ENCODE results near the gene ZNF497. TPM values are rescaled to one million over a fixed set of nuclear protein-coding genes. Genes with fewer than 3 reads are reported as not detected.

Gene ZNF497
- total and polyA plus RNA-seq, 9 of the 15 experiments (the other 6 are each of a cell fraction or from before 2014, with no cell fraction given), result 0.06 to 0.98 (median 0.44) TPM; not detected in 1

- TF ChIP-seq IRF9 (tag; IDR thresholded peaks at IDR 0.05) (no peak), NCOA1 (IDR thresholded peaks at IDR 0.05; ENCODE audit: low read depth) (no peak), ZNF395 (CRISPR knock-in tag; IDR thresholded peaks at IDR 0.05) (peak; percentile 94), ARID1B (IDR thresholded peaks at IDR 0.05) (peak; percentile 25; the same call in 1 of the 2 replicates), ZNF398 (CRISPR knock-in tag; IDR thresholded peaks at IDR 0.05) (no peak), CTCF (IDR thresholded peaks at IDR 0.05 in 2 of 3, conservative IDR thresholded peaks at IDR 0.05 in 1 of 3; ENCODE audit: insufficient read depth in 2 of 3, low read depth in 1 of 3, low read length in 3 of 3) (no peak), DDX20 (tag; IDR thresholded peaks at IDR 0.05; ENCODE audit: low read depth) (no peak), ELK3 (CRISPR knock-in tag; IDR thresholded peaks at IDR 0.05) (no peak), ZNF384 (IDR thresholded peaks at IDR 0.05; ENCODE audit: low read depth, low read length) (peak; percentile 25; the same call in 1 of the 2 replicates), KDM4B (IDR thresholded peaks at IDR 0.05; ENCODE audit: borderline replicate concordance in 2 of 2, low read depth in 1 of 2) (peak in 1 of 2 experiments; percentile 33; a peak in 1 of 4 replicates), CUX1 (CRISPR knock-in tag; IDR thresholded peaks at IDR 0.05) (peak; percentile 80; the same call in 1 of the 2 replicates), ELF4 (CRISPR knock-in tag; IDR thresholded peaks at IDR 0.05) (no peak), NRF1 (conservative IDR thresholded peaks at IDR 0.05 in 1 of 2, IDR thresholded peaks at IDR 0.05 in 1 of 2) (peak; percentile 96 to 97)
These were observed 24.2 kb upstream of the ZNF497 start, which contains the start of gene RPS5 (continued) for GRCh38 chr19:58386576-58387337.

Data from K562 (cell line).